RWPE2 (cell line): ENCODE results near the gene GABARAP.

Experiments
- ATAC-seq: fragments of 200-7000 bp; cut with Tn5 transposase; 3 replicates; pipeline ENCODE4 v1.9.1; 2021; ENCODE audit warnings: low read depth
- DNase-seq: peaks from one replicate; pipeline ENCODE4 v3.0.0-alpha.2; 2020; ENCODE audit warnings: low spot score
- H3K27ac ChIP-seq: fragments of 450-650 bp; 2 replicates; pipeline ENCODE4 v1.5.1; 2017; ENCODE audit warnings: mild to moderate bottlenecking; ENCODE audit not compliant: poor library complexity, severe bottlenecking
- H3K27me3 ChIP-seq: fragments of 250-450 bp; sonication (Bioruptor Pico); 2 replicates; pipeline ENCODE4 v1.5.1; 2021; ENCODE audit warnings: mild to moderate bottlenecking, moderate library complexity; ENCODE audit not compliant: insufficient read depth, poor library complexity, severe bottlenecking
- H3K36me3 ChIP-seq: fragments of 250-450 bp; sonication (Bioruptor Pico); 2 replicates; pipeline ENCODE4 v1.5.1; 2020; ENCODE audit warnings: low read depth, mild to moderate bottlenecking, moderate library complexity
- H3K4me1 ChIP-seq: fragments of 250-450 bp; sonication (Bioruptor Pico); 2 replicates; pipeline ENCODE4 v1.5.1; 2021; ENCODE audit warnings: mild to moderate bottlenecking, moderate library complexity; ENCODE audit not compliant: insufficient read depth, poor library complexity, severe bottlenecking
- H3K4me3 ChIP-seq: fragments of 250-450 bp; sonication (Bioruptor Pico); 2 replicates; pipeline ENCODE4 v1.5.1; 2021; ENCODE audit warnings: mild to moderate bottlenecking, moderate library complexity; ENCODE audit not compliant: severe bottlenecking
- H3K9me3 ChIP-seq: fragments of 250-450 bp; sonication (Bioruptor Pico); 2 replicates; pipeline ENCODE4 v1.5.1; 2021; ENCODE audit warnings: mild to moderate bottlenecking, moderate library complexity; ENCODE audit not compliant: severe bottlenecking
- TF ChIP-seq, protein P1 (sequence below): fragments of 450-650 bp; IDR thresholded peaks from one replicate; pipeline ENCODE4 v1.5.1; 2017; ENCODE audit warnings: mild to moderate bottlenecking, moderate library complexity; ENCODE audit not compliant: poor library complexity, severe bottlenecking

Gene GABARAP

DNA sequence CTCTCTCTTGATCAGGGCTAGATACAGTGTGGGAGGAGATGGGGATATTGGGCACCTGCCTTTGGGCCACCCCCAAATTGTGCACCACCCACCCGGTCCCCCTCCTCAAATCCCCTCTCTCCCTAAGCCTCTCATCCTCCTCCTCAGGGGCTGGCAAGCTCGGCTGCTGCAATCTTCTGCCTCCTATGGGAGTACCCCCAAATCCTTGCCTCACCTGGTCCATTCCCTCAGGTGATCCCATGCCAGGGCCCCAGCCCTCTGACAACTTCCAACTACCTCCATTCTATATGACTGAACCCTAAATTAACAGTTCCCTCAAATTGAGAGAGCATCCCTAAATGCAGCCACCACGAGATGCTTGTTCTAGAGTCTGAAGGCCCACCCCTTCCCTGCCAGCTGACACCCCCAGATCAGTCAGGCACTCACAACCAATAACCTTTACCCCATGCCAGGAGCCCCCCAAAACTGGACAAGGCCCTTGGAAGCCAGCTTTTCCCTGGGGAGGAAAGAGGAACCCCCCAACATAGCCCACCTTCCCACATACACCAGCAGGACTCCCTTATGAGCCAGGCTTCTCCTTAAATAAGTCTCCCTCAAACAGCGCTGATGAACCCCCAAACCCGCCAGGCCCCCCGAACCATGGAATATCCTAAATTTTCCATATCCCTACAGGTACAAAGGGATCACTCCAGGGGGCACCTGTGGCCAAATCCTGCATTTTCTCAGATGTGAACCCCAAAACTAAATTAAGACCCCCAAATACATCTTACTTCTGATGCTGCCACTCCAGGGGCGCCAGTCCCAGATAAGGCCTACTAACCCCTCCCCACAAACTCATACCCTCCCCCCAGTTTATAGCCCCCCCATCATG is 25.8 kb downstream of the GABARAP start:
- TF ChIP-seq, protein P1, sequence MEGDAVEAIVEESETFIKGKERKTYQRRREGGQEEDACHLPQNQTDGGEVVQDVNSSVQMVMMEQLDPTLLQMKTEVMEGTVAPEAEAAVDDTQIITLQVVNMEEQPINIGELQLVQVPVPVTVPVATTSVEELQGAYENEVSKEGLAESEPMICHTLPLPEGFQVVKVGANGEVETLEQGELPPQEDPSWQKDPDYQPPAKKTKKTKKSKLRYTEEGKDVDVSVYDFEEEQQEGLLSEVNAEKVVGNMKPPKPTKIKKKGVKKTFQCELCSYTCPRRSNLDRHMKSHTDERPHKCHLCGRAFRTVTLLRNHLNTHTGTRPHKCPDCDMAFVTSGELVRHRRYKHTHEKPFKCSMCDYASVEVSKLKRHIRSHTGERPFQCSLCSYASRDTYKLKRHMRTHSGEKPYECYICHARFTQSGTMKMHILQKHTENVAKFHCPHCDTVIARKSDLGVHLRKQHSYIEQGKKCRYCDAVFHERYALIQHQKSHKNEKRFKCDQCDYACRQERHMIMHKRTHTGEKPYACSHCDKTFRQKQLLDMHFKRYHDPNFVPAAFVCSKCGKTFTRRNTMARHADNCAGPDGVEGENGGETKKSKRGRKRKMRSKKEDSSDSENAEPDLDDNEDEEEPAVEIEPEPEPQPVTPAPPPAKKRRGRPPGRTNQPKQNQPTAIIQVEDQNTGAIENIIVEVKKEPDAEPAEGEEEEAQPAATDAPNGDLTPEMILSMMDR = no peak
- peak overlapping the region; percentile 27 for H3K4me3 ChIP-seq

DNA sequence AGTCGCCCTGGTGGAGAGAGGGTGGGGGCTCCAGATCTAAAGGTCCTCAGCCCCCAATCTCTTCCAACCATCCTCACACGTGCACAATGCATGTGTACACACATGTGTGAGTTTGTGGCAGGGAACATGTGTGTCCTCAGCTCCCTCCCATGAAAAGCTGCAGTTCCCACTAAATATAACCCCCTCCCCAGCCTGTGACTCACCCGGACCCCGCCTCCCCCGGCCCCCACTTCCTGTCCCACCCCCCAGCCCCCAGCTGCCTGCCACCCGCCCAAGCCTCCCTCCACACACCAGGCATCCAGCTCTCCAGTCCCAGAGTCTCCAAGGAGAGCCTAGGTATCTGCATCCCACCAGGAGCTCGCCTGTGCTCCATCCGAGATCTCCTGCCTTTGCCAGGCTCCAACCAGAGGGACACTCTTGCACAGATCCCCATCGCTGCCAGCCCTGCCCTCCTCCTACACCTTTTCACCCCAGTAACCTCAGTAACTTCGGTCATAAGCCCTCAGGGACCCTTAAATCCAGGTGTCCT is 26.5 kb downstream of the GABARAP start:
- no peaks in the 10 kb centered on the region for H3K27me3 ChIP-seq
- TF ChIP-seq, protein P1 = no peak
- H3K27ac ChIP-seq = peak overlapping the region; percentile 62
- no peak for ATAC-seq
- no peak overlapping the region for H3K4me3 ChIP-seq
- no peaks in the 10 kb centered on the region; the same call in 1 of the 2 replicates for H3K36me3 ChIP-seq
- H3K4me1 ChIP-seq = peaks cover 5% of the 10 kb centered on the region
- no peak for DNase-seq
- no peaks in the 10 kb centered on the region for H3K9me3 ChIP-seq

More for the DNA sequence above, 25.8 kb downstream of the GABARAP start:
- DNase-seq (no peak), ATAC-seq (no peak)
- Histone ChIP-seq H3K27me3 (no peaks in the 10 kb centered on the region), H3K9me3 (no peaks in the 10 kb centered on the region), H3K27ac (peak overlapping the region; percentile 62), H3K4me1 (peaks cover 9% of the 10 kb centered on the region), H3K36me3 (peaks cover 7% of the 10 kb centered on the region)

DNA sequence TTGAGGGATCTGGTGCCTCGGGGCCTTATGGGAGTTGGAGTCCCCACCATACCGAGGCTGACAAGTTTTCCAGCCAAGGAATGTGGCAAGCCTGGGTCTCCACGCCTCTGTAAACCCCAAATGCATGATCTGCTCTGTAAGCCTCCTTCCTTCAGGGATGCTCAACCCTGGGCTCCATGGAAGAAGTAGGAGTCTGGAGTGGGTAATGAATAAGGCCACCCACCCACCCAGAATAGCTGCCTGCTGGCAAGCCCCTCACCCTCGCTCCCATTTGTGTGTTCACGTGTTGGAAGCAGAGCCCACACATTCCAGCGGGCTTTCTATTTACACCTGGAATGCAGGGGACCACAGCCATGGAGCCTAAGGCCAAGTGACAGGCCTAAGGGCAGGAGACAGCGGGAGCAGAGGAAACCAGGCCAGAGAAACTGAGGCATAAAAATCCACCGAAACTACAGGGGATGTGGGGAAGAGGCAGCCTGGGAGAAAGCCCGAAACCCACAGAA is 27.1 kb downstream of the GABARAP start:
- H3K9me3 ChIP-seq = no peaks in the 10 kb centered on the region
- no peaks in the 10 kb centered on the region for H3K36me3 ChIP-seq
- peaks cover 5% of the 10 kb centered on the region for H3K4me1 ChIP-seq
- peak overlapping the region; percentile 62 for H3K27ac ChIP-seq
- TF ChIP-seq, protein P1 = peak; percentile 14
- DNase-seq (no peak), ATAC-seq (no peak)
- H3K4me3 ChIP-seq = peak overlapping the region; percentile 28
- no peaks in the 10 kb centered on the region for H3K27me3 ChIP-seq

DNA sequence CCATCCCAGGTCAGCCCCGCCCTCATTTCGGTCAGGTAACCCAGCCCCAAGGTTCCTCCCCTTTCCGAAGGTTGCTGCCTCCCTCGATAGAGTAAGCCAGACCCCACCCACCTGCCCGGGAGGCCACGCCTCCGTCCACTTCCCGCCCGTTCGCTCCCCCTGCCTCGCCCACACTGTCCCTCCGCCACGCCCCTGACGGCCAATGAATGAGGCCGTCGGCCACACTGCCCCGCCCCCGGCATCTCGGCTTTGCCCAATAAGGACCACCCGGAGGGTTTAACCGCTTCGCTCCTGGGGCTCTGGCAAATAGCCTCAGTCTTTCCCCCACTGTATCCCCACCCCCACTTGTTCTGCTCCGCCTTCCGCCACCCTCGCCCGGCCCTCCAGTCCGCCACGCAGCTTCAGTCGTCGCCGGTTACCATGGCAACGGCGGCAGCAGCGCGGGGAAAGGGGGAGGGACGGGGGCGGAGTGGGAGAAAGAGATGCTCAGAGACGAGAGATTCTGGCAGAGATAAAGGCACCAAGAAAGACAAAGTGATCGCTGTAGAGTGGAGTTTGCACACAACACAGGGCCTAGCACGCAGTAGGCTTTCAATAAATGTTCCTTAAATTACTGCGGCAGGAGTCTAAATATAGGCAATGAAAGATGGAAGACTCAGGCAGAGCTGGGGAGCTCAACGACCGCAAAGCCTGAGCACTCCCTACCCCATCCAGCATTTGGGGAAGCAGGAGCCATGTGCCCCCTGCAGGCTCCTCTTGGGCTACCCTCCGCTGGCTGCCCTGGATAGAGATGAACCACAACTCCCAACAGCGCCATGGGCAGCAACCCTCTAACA is 27.7 kb downstream of the GABARAP start:
- peak; percentile 84 for ATAC-seq
- no peaks in the 10 kb centered on the region for H3K9me3 ChIP-seq
- no peaks in the 10 kb centered on the region for H3K27me3 ChIP-seq
- H3K27ac ChIP-seq = peak overlapping the region; percentile 62
- H3K4me3 ChIP-seq = peak overlapping the region; percentile 28
- H3K36me3 ChIP-seq = no peaks in the 10 kb centered on the region
- TF ChIP-seq, protein P1 = peak; percentile 43
- peaks cover 5% of the 10 kb centered on the region for H3K4me1 ChIP-seq
- peak; percentile 99 for DNase-seq
